Upper lobe of left lung (tissue), 6 donors: ENCODE results near the gene KRTAP10-11. TPM values are rescaled to one million over a fixed set of nuclear protein-coding genes. Genes with fewer than 3 reads are reported as not detected.

Source experiments
- ATAC-seq, 2 donors: fragments of 200-7000 bp; cut with Tn5 transposase; one replicate each; pipeline ENCODE4 v1.9.1; 2022; ENCODE audit warnings: mild to moderate bottlenecking in 2 of 2, moderate library complexity in 2 of 2; ENCODE audit not compliant: low FRiP score in 2 of 2
- DNase-seq, 2 donors: peaks; one replicate each; pipeline ENCODE4 v3.0.0-alpha.2; 2019 to 2020
- H3K27ac ChIP-seq, 4 donors: fragments of 200-600 bp; sonication (generic); one replicate each; pipeline ENCODE4 v1.5.1; 2016 to 2019
- H3K27me3 ChIP-seq, 4 donors: fragments of 200-600 bp; sonication (generic); one replicate each; pipeline ENCODE4 v1.5.1; 2017 to 2019
- H3K36me3 ChIP-seq, 4 donors: fragments of 200-600 bp; sonication (generic); one replicate each; pipeline ENCODE4 v1.5.1; 2016 to 2019
- H3K4me1 ChIP-seq, 4 donors: fragments of 200-600 bp; sonication (generic); one replicate each; pipeline ENCODE4 v1.5.1; 2018 to 2019
- H3K4me3 ChIP-seq, 4 donors: fragments of 200-600 bp; sonication (generic); one replicate each; pipeline ENCODE4 v1.5.1; 2017 to 2019; ENCODE audit warnings: mild to moderate bottlenecking in 2 of 4, moderate library complexity in 1 of 4
- H3K9me3 ChIP-seq, 4 donors: fragments of 200-600 bp; sonication (generic); one replicate each; pipeline ENCODE4 v1.5.1; 2018 to 2019
- EP300 ChIP-seq, 4 donors: sonication (generic); formaldehyde crosslinking; IDR thresholded peaks; one replicate each; pipeline ENCODE4 v1.5.1; 2017; ENCODE audit warnings: antibody characterized with exemption in 4 of 4, control low read depth in 2 of 4
- POLR2A ChIP-seq, 4 donors: fragments of 450-650 bp; IDR thresholded peaks; one replicate each; pipeline ENCODE4 v1.5.1; 2016 to 2017; ENCODE audit warnings: antibody characterized with exemption in 4 of 4, mild to moderate bottlenecking in 2 of 4
- POLR2AphosphoS5 ChIP-seq, 2 donors: sonication (generic); formaldehyde crosslinking; IDR thresholded peaks; one replicate each; pipeline ENCODE4 v1.5.1; 2017; ENCODE audit warnings: antibody characterized with exemption in 2 of 2
- WGBS, 2 donors: methylation state at CpG; one replicate each; pipeline ENCODE4 v1.1.5; 2017 to 2018; 5-methylcytosine and 5-hydroxymethylcytosine counted together
- total RNA-seq, 6 donors: library from RNA; depleted of rRNA in 4 of 6; stranded (reverse); fragments of >200 nt in 4 of 6; gene quantifications; one replicate each; pipeline versions ENCODE4 v1.1.0 to v1.2.1, GENCODE V29; 2016 to 2021
- TF ChIP-seq, protein P1 (sequence below), 6 experiments: fragments of 450-650 bp in 4 of 6; fragments of 200-600 bp in 2 of 6; sonication (generic) in 2 of 6; IDR thresholded peaks; one replicate each; pipeline ENCODE4 v1.5.1; 2016 to 2019; ENCODE audit warnings: antibody characterized with exemption in 6 of 6
- donor health status: DM: no; HTN: no; CAD: no; lungs with moderate emphysema.
- donor health status: DM: no; HTN: yes; CAD: no; lungs with severe emphysema.

Gene KRTAP10-11
- total RNA-seq, 6 donors from 2014 or later, result not detected

- Histone ChIP-seq H3K27ac (no peak overlapping the region), H3K9me3 (peaks cover 0 to 19% (median 0%) of the 10 kb centered on the region in 4 donors), H3K27me3 (no peaks in the 10 kb centered on the region), H3K4me1 (no peaks in the 10 kb centered on the region), H3K36me3 (no peaks in the 10 kb centered on the region), H3K4me3 (no peak overlapping the region)
- no peak for ATAC-seq
- no peak for DNase-seq
- 81 to 100% methylated on average over 2 to 3 of the region's 3 CpGs for WGBS, 2 donors
- TF ChIP-seq EP300 (IDR thresholded peaks at IDR 0.05) (no peak), POLR2AphosphoS5 (IDR thresholded peaks at IDR 0.05) (no peak), POLR2A (IDR thresholded peaks at IDR 0.05) (no peak)
- TF ChIP-seq, protein P1, sequence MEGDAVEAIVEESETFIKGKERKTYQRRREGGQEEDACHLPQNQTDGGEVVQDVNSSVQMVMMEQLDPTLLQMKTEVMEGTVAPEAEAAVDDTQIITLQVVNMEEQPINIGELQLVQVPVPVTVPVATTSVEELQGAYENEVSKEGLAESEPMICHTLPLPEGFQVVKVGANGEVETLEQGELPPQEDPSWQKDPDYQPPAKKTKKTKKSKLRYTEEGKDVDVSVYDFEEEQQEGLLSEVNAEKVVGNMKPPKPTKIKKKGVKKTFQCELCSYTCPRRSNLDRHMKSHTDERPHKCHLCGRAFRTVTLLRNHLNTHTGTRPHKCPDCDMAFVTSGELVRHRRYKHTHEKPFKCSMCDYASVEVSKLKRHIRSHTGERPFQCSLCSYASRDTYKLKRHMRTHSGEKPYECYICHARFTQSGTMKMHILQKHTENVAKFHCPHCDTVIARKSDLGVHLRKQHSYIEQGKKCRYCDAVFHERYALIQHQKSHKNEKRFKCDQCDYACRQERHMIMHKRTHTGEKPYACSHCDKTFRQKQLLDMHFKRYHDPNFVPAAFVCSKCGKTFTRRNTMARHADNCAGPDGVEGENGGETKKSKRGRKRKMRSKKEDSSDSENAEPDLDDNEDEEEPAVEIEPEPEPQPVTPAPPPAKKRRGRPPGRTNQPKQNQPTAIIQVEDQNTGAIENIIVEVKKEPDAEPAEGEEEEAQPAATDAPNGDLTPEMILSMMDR (IDR thresholded peaks at IDR 0.05), result no peak
Measured at GRCh38 chr21:44670642-44671432, 24.6 kb downstream of the KRTAP10-11 start.

GRCh38 chr21:44671911-44672310, 25.7 kb downstream of the KRTAP10-11 start:
- 89 to 96% methylated on average over 1 of the region's 1 CpG for WGBS, 2 donors

DNA sequence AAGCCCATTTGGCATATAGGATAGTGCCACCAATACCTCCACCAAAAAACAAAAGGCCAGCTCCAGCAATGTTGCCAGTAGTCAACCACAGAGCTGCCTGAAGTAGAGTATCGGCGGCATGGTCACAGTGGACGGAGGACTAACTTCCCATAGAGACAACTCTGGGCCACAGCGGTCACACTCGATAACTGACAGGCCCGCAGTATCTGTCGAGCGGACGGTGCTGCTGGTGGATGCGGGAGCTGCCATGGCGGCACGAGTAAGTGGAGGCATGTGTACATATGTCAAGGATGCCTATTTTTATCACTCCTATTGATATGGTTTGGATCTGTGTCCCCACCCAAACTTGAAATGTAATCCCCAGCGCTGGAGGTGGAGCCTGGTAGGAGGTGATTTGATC, 31.7 kb downstream of the KRTAP10-11 start:
- H3K27me3 ChIP-seq, result no peaks in the 10 kb centered on the region
- ATAC-seq (no peak), DNase-seq (no peak)
- H3K4me3 ChIP-seq, result no peak overlapping the region
- no peaks in the 10 kb centered on the region for H3K9me3 ChIP-seq
- no peaks in the 10 kb centered on the region for H3K4me1 ChIP-seq
- TF ChIP-seq POLR2AphosphoS5 (IDR thresholded peaks at IDR 0.05) (no peak), POLR2A (IDR thresholded peaks at IDR 0.05) (no peak), EP300 (IDR thresholded peaks at IDR 0.05) (no peak)
- TF ChIP-seq, protein P1 (IDR thresholded peaks at IDR 0.05), result no peak
- H3K27ac ChIP-seq, result no peak overlapping the region
- 88 to 96% methylated on average over 13 of the region's 13 CpGs for WGBS, 2 donors
- no peaks in the 10 kb centered on the region for H3K36me3 ChIP-seq

More at GRCh38 chr21:44671911-44672310, 25.7 kb downstream of the KRTAP10-11 start:
- no peak for ATAC-seq
- no peak overlapping the region for H3K27ac ChIP-seq
- no peaks in the 10 kb centered on the region for H3K27me3 ChIP-seq
- TF ChIP-seq EP300 (IDR thresholded peaks at IDR 0.05) (no peak), POLR2A (IDR thresholded peaks at IDR 0.05) (no peak), POLR2AphosphoS5 (IDR thresholded peaks at IDR 0.05) (no peak)
- TF ChIP-seq, protein P1 (IDR thresholded peaks at IDR 0.05), result no peak
- DNase-seq, result no peak
- no peaks in the 10 kb centered on the region for H3K36me3 ChIP-seq
- no peaks in the 10 kb centered on the region for H3K4me1 ChIP-seq
- H3K4me3 ChIP-seq, result no peak overlapping the region
- peaks cover 0 to 19% (median 0%) of the 10 kb centered on the region in 4 donors for H3K9me3 ChIP-seq

GRCh38 chr21:44681152-44681551, 34.9 kb downstream of the KRTAP10-11 start:
- H3K4me1 ChIP-seq, result no peaks in the 10 kb centered on the region
- TF ChIP-seq EP300 (IDR thresholded peaks at IDR 0.05), result no peak
- TF ChIP-seq POLR2A (IDR thresholded peaks at IDR 0.05), result no peak
- no peak for TF ChIP-seq POLR2AphosphoS5 (IDR thresholded peaks at IDR 0.05)
- TF ChIP-seq, protein P1 (IDR thresholded peaks at IDR 0.05), result no peak

More at GRCh38 chr21:44681152-44681551, 34.9 kb downstream of the KRTAP10-11 start:
- H3K36me3 ChIP-seq, result no peaks in the 10 kb centered on the region
- H3K27ac ChIP-seq, result no peak overlapping the region
- ATAC-seq (no peak), DNase-seq (no peak)
- H3K27me3 ChIP-seq, result no peaks in the 10 kb centered on the region
- H3K4me3 ChIP-seq, result no peak overlapping the region
- 83 to 86% methylated on average over 9 to 11 of the region's 11 CpGs for WGBS, 2 donors
- H3K9me3 ChIP-seq, result no peaks in the 10 kb centered on the region
